HG03045 (cell line): ENCODE results near the gene NBPF14.
"Not testable (repeated sequence)": the region's sequence is repeated elsewhere in the genome, so short reads cannot be mapped to it uniquely, and the experiment has no call there.

Experiments
- ATAC-seq: cut with Tn5 transposase; IDR thresholded peaks from one replicate; pipeline ENCODE4 v1.9.1; 2021; ENCODE audit warnings: mild to moderate bottlenecking, moderate library complexity; ENCODE audit not compliant: unreplicated experiment

Gene NBPF14, protein sequence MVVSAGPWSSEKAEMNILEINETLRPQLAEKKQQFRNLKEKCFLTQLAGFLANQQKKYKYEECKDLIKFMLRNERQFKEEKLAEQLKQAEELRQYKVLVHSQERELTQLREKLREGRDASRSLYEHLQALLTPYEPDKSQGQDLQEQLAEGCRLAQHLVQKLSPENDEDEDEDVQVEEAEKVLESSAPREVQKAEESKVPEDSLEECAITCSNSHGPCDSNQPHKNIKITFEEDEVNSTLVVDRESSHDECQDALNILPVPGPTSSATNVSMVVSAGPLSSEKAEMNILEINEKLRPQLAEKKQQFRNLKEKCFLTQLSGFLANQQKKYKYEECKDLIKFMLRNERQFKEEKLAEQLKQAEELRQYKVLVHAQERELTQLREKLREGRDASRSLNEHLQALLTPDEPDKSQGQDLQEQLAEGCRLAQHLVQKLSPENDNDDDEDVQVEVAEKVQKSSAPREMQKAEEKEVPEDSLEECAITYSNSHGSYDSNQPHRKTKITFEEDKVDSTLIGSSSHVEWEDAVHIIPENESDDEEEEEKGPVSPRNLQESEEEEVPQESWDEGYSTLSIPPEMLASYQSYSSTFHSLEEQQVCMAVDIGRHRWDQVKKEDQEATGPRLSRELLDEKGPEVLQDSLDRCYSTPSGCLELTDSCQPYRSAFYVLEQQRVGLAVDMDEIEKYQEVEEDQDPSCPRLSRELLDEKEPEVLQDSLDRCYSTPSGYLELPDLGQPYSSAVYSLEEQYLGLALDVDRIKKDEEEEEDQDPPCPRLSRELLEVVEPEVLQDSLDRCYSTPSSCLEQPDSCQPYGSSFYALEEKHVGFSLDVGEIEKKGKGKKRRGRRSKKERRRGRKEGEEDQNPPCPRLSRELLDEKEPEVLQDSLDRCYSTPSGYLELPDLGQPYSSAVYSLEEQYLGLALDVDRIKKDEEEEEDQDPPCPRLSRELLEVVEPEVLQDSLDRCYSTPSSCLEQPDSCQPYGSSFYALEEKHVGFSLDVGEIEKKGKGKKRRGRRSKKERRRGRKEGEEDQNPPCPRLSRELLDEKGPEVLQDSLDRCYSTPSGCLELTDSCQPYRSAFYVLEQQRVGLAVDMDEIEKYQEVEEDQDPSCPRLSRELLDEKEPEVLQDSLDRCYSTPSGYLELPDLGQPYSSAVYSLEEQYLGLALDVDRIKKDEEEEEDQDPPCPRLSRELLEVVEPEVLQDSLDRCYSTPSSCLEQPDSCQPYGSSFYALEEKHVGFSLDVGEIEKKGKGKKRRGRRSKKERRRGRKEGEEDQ (N-terminal part only)

DNA sequence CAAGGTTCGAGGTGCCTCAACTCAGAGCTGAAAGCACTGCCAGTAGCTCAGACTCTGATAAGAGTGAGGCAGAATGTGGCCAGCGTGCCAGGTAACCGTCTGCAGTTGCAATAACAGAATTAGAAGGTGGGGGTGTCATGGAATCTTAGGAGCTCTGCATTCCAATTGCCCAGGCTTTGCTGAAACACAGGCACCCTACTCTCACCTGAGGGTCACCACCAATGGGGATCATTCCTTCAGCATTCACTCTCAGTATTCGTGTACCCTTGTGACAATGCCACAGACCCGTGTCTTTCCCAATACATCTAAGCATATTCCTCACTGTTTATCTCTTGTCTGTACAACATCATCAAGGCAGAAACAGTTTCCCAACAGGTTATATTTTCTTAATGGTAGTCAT lies at the start of gene NBPF14:
NBPF14 (minus strand) TSS at position 101 of the 400 bp plus-strand sequence. CDS start 294 bp downstream, outside the sequence.
- not testable (repeated sequence) for ATAC-seq

DNA sequence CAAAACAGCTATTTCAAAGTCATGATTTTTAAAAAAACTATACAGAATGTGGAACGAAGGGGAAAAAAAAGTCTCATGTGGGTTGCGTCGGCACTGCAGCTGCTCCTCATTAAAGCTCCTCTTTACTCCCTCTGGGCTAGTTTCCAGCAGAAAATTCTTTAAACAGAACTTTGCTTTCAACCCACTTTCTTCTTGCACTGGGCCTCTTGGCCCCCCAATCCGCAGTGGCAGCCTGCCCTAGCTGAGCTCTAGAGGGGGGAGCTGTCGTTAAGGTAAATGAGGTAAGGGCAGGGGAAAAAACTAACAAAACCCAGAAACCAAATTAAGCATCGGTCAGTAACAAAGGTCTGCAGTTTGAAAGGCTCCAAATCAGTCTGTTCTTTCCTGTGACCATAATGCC lies 29.6 kb upstream of the NBPF14 start:
- ATAC-seq = not testable (repeated sequence)

DNA sequence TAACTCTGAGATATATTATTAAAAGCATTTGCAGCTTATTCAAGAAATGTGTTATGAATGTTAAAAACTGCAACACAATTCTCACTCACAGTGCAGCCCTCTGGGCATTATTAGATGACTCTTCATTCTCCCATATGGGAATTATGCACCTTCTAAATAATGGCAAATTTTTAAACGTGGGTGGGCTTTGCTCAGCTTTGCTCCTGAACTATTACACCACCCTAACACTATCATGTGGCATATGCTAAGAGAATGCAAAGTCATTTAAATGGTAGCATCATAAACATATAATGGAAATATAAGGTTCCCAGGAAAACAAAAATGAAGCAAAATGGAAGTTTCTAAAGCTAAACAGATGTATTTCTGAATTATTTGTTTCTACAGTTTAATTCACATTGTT lies 22.4 kb upstream of the NBPF14 start:
- not testable (repeated sequence) for ATAC-seq

DNA sequence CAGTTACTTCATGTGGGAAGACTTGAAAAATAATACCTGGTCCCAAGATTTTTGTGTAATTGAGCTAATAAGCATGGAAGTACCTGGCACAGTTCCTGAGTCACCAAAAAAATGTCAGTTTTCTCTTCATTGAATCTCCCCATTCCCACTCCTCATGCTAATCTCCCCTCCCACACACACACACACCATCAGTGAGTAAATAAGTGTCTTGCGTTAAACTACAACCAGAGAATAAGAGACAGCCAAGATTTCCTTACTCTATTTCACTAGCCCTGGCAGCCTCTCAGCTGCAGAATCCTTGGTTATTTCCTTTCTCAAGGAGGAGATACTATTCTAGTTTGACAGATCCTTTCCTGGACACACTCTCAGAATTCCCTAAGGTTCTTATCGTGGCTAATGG lies 9.5 kb upstream of the NBPF14 start:
- ATAC-seq = not testable (repeated sequence)

DNA sequence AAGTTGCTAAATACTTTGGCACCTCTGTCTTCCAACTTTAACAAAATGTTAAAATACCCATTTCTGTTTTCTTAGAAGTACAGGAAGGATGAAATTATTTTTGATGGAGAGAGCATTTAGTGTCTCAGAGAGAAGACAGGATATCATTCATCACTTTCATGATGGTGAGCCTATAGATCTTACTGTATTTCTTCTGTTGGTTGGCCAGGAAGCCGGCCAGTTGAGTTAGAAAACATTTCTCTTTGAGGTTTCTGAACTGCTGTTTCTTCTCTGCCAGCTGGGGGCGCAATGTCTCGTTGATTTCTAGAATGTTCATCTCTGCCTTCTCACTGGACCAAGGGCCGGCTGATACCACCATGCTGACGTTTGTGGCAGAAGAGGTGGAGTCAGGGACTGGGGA lies 451 bp downstream of the NBPF14 start:
- not testable (repeated sequence) for ATAC-seq

DNA sequence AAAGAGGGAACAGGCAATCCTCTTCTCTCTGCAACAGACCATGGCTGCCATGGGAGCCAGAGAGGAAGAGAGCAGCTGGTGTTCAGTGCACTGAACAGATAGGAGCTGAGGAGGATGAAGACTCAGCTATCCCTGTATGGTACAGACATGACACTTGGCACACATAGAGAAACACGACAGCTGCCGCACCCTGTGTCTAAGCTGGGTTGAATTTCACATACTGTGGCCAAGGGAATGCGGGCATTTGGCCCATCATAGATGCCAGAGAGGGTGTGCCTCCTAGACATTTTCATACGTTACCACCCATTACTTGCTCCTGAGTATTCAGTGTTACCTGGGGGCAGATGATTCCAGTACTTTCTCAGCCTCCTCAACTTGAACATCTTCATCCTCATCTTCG lies 4.7 kb downstream of the NBPF14 start:
- not testable (repeated sequence) for ATAC-seq

DNA sequence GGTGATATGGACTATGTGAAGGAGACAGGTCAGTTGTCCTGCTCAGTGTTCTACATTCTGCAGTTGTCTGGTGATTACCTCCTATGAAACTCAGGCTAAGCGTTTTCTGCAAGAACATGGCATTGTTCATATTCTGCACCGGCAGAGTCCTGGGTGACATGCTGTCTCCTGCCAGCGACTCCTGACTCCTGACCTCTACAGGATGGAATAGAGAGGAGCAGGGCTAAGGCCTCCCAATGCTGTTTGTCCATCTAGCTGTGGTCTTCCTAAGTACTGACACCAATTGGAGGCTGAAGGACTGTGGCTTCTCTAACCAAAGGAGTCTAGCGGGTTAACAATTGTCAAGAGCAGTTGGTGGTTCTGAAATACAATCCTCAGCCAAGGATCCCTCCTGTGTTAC lies 63.7 kb downstream of the NBPF14 start:
- ATAC-seq = not testable (repeated sequence)

DNA sequence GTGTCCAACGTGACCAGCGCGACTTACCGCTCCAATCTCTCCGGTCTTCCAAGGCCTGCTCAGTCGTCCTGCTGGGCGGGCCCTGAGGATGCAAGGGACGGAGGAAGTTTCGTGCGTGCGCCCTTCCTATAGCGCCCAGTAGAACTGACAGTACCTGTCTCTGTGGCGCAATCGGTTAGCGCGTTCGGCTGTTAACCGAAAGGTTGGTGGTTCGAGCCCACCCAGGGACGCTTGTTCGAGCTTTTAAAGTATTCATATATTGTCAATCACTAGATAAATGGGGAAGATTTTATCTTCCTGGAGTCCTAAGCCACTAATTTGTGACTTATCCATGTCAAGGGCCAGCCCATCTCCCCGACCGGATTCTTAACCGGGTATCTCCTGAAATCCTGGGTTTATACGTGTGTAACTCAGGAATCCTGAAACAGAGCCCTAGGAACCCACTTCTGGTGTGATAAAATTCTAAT lies 66.7 kb downstream of the NBPF14 start:
- ATAC-seq = not testable (repeated sequence)

DNA sequence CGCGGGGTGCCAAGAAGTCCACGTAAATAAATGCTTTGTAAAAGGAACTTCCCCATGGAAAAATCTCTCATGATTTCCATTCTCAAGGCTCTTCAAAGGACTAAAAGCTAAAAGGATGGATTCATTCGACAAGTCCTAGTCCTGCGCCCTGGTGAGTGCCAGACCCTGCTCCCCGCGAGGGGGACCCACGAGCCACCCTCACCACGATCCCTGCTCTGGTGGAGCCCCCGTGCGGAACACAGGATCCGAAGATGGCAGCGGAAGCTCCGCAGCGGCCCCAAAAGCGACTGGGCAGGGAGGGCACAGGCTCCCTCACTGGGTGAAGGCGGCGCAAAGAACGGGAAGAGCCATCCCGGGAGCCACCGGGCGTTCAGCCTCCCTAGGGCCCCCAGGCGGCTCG lies 67.2 kb downstream of the NBPF14 start:
- ATAC-seq = not testable (repeated sequence)

DNA sequence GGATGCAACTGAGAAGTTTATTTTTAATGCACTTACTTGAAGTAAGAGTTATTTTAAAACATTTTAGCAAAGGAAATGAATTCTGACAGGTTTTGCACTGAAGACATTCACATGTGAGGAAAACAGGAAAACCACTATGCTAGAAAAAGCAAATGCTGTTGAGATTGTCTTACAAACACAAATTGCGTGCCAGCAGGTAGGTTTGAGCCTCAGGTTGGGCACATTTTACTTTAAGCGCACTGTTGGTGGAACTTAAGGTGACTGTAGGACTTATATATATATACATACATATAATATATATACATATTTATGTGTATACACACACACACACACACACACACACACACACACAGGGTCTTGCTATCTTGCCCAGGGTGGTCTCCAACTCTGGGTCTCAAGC lies 69.2 kb downstream of the NBPF14 start:
- ATAC-seq = not testable (repeated sequence)

DNA sequence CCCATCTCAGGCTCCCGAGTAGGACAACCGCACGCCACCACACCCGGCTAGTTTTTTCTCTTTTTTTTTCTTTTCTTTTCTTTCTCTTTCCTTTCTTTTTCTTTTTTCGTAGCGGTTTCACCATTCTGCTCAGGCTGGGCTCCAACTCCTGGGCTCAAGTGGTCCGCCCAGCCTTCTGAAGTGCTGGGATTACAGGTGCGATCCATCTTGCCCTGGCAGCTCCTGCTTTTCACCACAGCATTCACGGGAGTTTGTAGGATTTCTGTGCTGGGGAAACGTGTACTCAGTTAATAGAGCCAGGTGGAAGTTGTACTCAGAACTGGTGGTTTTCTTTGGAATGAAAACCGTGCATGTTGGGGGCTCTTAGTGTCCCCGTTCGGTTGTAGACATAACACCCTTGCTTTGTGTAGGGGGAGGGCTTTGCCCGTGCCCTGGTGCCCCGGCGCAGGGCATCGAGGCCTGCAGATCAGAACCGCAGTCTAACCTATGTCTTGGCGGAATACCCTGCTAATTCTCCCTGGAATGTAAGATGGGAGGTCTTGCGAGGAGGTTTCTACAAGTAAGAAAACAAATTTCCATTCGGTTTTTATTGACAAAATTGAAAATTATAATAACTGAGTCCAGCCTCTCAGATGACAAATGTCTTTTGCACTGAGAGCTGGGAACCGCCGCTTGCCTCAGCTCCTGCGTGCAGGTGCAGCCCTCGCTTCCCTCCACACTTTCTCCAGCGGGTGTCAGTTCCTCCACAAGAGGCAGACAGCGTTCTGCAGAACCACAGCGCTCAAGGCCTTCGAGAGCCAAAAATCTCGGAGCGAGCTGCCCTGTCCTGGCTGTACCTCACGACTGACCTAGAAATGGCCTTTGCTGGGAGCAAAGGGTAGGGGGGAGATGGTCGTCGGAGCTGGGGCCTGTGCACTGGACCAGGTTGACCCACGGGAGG lies 72.3 kb downstream of the NBPF14 start:
- not testable (repeated sequence) for ATAC-seq

DNA sequence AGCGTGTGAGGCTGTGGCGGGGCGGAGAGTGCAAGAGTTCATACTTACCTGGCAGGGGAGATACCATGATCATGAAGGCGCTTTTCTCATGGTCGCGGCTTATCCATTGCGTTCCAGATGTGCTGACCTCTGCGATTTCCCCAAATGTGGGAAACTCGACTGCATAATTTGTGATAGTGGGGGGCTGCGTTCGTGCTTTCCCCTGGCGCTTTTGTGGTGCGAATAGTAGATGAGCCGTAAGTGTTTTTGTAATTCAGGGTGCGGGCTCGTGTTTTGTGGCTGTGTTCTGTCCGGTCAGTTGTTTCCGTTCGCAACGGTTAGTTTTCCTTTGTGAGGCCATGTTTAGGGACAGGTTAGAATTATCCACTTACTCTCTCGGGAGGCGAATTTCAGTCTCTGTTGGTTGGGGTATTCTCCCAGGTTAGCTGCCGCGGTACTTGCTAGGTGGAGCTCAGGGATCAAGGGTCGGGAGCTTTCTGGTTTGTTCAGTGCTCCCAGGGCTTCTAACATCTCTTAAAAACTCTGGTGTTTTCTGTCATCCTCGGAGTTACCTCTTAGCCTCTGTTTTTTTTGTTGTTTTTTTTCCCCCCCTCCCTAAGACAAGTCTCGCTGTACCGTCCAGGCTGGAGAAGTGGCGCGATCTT lies 73.1 kb downstream of the NBPF14 start:
- ATAC-seq = peak; percentile 83

DNA sequence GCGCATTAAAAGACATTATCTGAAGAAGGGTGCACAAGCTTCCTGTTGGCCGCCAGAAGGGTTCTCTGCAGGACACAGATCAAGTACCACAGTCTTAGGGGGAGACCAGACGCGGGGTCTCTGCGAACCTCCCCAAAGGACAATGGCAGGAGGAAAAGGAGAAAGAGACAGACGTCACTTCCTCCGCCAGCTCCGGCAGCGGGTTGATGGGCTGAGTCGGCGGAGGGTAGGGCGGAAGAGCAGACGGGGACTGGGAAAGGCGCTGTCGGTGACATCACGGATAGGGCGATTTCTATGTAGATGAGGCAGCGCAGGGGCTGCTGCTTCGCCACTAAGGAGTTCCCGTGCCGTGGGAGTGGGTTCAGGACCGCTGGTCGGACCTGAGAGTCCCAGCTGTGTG lies 73.7 kb downstream of the NBPF14 start:
- peak; percentile 54 for ATAC-seq

DNA sequence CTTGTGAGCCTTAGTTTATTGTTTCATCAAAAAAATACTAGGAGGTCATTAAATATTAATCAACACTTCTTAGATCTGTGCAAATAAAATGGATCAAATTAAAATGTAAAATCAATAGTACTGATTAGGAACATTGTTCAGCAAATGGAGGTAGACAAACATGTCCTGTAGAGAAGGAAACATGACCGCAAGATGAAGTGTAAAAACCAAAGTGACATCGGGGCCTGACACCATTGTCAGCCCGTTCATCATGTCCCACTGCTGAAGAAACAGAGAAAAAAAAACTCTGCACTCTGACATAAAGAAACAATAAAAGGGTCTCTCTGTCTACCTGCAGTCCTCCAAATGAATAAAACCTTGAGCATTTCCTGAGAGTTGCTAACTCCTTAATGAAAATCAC lies 81.5 kb downstream of the NBPF14 start:
- not testable (repeated sequence) for ATAC-seq

DNA sequence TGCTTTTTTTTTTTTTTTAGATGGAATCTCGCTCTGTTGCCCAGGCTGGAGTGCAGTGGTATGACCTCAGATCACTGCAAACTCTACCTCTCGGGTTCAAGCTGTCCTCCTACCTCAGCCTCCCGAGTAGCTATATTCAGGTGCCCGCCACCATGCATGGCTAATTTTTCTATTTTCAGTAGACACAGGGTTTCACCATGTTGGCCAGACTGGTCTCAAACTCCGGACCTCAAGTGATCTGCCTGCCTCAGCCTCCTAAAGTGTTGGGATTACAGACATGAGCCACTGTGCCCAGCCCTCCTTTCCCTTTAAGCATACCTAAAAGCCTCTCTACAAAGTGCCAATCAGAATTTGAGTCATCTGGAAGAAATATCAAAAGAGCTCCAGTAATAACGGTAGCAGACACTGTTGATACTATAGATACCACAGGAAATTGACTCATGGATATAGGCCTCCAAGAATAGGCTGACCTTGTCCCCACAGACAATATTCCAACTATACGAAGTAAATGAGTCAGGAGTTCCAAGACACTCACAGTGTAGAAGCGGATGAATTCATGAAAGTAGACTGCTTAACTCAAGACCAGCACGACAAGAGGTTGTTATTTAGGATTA lies 83.1 kb downstream of the NBPF14 start:
- ATAC-seq = not testable (repeated sequence)

DNA sequence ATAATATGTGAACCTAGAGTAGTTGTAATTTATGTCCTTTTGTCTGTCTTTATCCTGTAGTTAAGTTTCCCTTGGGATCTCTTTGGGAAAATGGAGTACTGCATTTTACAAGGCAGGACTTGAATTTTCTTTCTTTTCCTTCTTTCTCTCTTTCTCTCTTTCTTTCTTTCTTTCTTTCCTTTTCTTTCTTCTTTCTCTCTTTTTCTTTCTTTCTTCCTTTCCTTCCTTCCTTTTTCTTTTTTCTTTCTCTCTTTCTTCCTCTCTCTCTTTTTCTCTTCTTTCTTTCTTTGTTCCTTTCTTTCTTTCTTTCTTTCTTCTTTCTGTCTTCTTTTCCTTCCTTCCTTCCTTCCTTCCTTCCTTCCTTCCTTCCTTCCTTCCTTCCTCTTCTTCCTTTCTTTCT lies 101.9 kb downstream of the NBPF14 start:
- not testable (repeated sequence) for ATAC-seq

DNA sequence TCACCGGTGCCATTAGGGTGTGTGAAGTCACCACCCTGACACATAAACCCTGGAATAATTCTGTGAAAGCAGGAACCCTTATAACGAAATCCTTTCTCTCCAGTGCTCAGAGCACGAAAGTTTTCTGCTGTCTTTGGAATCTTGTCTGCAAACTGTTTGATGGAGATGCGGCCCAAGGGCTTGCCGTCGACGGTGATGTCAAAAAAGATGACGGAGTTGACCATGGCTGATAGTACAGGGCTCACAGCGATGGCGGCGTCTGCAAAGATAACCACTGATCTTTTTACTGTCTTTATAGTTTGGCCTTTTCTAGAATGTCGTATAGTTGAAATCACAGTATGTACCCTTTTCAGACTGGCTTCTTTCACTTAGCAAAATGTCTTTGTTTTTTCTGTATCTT lies 112.8 kb downstream of the NBPF14 start, which contains the start of gene PPIAL4G:
PPIAL4G (minus strand) TSS at position 274 of the 400 bp plus-strand sequence; CDS start at position 224, 50 bp downstream.
- ATAC-seq = not testable (repeated sequence)
